Suprapubic skin (tissue), 3 donors: Measurements from ENCODE around the gene MEX3B.

Experiments
- POLR2A ChIP-seq, 2 donors: fragments of 450-650 bp; IDR thresholded peaks; one replicate each; pipeline ENCODE4 v1.6.1; 2017; ENCODE audit warnings: antibody characterized with exemption in 2 of 2, mild to moderate bottlenecking in 2 of 2, moderate library complexity in 2 of 2
- TF ChIP-seq, protein P1 (sequence below), 2 donors: fragments of 200-600 bp in 1 of 2; fragments of 450-650 bp in 1 of 2; sonication (generic) in 1 of 2; IDR thresholded peaks; one replicate each; pipeline ENCODE4 v1.5.1; 2016 to 2019; ENCODE audit warnings: antibody characterized with exemption in 2 of 2, mild to moderate bottlenecking in 1 of 2, moderate library complexity in 1 of 2

- TF ChIP-seq, protein P1, sequence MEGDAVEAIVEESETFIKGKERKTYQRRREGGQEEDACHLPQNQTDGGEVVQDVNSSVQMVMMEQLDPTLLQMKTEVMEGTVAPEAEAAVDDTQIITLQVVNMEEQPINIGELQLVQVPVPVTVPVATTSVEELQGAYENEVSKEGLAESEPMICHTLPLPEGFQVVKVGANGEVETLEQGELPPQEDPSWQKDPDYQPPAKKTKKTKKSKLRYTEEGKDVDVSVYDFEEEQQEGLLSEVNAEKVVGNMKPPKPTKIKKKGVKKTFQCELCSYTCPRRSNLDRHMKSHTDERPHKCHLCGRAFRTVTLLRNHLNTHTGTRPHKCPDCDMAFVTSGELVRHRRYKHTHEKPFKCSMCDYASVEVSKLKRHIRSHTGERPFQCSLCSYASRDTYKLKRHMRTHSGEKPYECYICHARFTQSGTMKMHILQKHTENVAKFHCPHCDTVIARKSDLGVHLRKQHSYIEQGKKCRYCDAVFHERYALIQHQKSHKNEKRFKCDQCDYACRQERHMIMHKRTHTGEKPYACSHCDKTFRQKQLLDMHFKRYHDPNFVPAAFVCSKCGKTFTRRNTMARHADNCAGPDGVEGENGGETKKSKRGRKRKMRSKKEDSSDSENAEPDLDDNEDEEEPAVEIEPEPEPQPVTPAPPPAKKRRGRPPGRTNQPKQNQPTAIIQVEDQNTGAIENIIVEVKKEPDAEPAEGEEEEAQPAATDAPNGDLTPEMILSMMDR (IDR thresholded peaks at IDR 0.05), result no peak
- TF ChIP-seq POLR2A (IDR thresholded peaks at IDR 0.05), result no peak
Observed at GRCh38 chr15:82040862-82041261, 5.0 kb downstream of the MEX3B start.
